Occipital lobe (tissue), 2 donors: ENCODE measurements around the gene FAM3B. TPM values are rescaled to one million over a fixed set of nuclear protein-coding genes. Genes with fewer than 3 reads are reported as not detected.
A peak's percentile ranks its signal among the peaks of the same experiment; 100 is the strongest.
"Not testable (repeated sequence)": the region's sequence is repeated elsewhere in the genome, so short reads cannot be mapped to it uniquely, and the experiment has no call there.

Source experiments
- DNase-seq: peaks from one replicate; lab custom pipeline; 2025; lab: John Stamatoyannopoulos, UW
- total RNA-seq: library from RNA; depleted of rRNA; stranded (reverse); fragments of >200 nt; gene quantifications from one replicate; pipeline ENCODE4 v1.2.3, GENCODE V29; 2014

Gene FAM3B
- total RNA-seq, 1 donor from 2014 or later, result not detected

GRCh38 chr21:41349619-41350390 lies 33.2 kb downstream of the FAM3B start:
- DNase-seq, result no peak

- no peak for DNase-seq
Measured at GRCh38 chr21:41350436-41351155, 34.0 kb downstream of the FAM3B start.

DNA sequence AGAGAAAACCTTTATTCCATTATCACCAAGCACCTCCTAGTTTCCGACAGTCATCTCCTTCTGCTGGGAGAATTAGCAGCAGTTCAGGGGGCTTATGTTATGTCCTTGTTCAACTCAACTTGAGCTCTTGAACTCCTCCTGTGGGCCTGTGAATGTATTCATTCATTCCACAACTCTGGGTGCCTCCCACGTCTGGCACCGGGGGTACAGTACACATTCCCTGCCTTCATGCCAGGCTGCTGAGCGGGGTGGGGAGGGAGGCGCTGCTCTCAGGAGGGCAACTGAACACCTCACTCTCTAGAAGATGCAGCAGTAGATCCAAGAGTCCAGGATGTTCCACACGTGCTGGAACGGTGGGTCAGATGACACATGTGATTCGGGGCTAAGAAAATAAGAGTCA lies 40.9 kb downstream of the FAM3B start:
- DNase-seq, result no peak

DNA sequence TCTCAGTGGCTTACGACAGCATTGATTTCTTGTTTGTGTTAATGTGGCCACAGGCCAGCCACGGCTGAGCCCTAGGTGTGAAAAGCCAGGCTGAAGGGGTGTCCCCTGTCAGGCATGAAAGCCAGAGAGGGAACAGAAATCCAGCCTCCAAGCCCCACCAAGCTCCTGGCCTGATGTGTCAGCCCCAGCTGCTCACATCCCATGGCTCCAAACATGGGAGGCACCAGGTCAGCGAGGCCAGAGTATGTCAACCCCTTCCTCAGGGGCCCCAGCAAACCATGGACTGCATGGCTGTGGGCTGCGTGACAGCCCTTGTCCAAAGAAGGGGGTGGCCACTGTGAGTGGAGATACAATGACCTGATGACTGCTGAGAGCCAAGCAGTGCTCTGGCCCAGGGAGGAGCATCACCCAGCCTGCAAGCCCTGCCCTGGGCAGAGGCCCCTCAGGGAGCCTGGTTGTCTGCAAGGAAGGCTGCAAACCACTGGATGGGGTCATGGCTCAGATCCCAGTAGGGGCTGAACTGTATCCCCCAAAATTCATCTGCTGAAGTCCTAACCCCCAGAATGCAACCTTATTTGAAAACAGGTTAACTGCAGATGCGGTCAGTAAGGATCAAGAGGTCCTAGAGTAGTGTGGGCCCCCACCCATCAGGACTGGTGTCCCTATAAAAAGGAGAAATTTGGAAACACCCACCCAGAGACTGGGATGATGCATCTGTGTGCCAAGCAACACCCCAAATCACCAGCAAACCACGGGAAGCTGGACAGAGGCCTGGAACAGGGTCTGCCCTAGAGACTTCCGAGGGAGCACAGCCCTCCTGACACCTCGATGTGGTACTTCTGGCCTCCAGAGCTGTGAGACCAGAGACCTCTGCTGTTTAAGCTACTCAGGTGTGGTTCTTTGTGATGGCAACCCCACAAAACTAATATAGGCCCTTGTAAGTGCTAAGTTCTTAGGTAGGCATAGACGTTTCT lies 41.9 kb downstream of the FAM3B start:
- no peak for DNase-seq

DNA sequence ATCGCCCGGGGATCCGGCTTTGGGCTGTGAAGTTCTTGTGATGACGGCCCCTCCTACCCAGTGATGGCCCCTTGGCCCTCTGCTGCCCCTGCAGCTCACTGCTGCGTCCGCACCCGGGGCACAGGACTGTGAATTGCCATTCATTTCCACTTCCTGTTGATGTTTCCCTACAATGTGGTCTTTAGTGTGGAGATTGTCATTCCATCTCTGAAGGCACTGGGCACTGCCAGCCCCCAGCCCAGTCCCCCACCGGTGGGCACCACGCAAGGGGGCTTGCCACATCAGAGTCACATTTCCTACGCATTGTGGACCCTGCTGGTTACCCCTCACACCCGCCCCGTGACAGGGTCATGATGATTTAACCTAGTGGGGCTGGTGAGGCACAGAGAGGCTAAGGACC lies 42.7 kb downstream of the FAM3B start:
- no peak for DNase-seq

DNA sequence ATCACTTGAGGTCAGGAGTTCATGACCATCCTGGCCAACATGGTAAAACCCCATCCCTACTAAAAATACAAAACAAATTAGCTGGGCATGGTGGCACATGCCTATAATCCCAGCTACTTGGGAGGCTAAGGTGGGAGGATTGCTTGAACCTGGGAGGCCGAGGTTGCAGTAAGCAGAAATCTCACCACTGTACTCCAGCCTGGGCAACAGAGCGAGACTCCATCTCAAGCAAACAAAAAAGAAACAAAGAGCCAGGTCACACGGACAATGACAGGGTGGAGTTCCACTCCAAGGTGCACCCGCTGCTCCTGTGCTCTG lies 43.1 kb downstream of the FAM3B start:
- not testable (repeated sequence) for DNase-seq

GRCh38 chr21:41360072-41360821 lies 43.6 kb downstream of the FAM3B start:
- no peak for DNase-seq

DNA sequence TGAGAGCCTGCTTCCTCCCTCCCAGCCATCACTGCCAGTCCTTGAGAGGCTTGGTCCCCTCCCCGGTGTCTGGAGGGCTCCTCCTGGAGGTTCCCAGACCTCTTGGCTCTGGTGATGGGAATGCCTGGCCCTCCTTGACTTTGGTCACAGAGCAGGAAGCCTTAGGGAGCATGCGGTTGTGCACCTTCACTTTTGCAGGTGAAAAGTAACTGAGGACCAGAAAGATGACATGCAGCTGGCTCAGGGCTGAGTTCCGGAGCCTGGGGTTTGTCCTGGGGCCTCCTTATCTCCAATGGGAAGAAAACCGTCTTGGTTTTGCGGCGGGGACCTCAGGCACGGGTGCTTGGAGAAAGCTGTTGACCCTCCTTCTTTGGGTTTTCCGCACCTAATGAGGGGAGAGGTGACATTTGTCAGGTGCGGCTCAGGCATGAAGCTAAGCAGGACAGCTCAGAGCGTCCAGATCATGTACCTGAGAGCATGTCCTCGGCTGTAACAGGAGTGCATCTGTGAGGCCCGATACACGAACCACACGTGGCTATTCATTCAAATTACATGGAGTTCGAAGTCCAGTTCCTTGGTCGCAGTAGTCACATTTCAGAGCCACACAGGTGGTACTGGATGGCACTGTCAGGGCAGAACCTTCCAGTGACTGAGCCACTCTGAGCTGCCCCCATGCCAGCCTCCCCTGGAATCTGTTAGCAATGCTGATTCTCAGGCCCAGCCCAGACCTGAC lies 44.6 kb downstream of the FAM3B start:
- DNase-seq, result no peak

- DNase-seq, result no peak
Measured at GRCh38 chr21:41361786-41362604, 45.4 kb downstream of the FAM3B start, which contains the start of gene MX2. MX2 (plus strand) TSS chr21:41362027; CDS start chr21:41376907, 14,880 bp downstream.

DNA sequence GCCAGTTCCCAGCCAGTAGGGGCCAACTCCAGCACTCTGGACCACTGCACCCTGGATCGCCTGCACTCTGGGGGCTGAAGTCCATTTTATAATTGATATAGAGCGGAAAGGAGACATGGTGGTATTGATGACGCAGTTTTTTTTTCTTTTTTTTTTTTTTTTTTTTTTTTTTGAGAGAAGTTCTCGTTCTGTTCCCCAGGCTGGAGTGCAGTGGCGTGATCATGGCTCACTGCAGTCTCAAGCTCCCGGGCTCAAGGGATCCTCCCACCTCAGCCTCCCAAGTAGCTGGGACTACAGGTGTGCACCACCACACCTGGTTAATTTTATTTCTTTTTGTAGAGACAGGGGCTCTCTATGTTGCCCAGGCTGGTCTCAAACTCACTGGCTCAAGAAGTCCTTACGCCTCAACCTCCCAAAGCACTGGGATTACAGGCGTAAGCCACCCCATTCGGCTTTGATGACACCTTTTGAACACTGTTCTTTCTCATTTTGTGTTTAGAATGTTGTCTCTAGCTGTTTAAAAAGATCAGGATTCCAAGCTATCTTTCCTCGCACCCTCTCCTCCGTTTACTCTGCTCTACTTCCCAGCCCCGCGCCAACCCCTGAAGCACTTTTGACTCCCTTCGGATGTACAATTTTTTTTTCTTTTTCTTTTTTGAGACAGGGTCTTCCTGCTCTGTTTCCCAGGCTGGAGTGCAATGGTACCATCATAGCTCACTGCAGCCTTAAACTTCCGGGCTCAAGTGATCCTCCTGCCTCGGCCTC lies 46.2 kb downstream of the FAM3B start:
- no peak for DNase-seq

DNA sequence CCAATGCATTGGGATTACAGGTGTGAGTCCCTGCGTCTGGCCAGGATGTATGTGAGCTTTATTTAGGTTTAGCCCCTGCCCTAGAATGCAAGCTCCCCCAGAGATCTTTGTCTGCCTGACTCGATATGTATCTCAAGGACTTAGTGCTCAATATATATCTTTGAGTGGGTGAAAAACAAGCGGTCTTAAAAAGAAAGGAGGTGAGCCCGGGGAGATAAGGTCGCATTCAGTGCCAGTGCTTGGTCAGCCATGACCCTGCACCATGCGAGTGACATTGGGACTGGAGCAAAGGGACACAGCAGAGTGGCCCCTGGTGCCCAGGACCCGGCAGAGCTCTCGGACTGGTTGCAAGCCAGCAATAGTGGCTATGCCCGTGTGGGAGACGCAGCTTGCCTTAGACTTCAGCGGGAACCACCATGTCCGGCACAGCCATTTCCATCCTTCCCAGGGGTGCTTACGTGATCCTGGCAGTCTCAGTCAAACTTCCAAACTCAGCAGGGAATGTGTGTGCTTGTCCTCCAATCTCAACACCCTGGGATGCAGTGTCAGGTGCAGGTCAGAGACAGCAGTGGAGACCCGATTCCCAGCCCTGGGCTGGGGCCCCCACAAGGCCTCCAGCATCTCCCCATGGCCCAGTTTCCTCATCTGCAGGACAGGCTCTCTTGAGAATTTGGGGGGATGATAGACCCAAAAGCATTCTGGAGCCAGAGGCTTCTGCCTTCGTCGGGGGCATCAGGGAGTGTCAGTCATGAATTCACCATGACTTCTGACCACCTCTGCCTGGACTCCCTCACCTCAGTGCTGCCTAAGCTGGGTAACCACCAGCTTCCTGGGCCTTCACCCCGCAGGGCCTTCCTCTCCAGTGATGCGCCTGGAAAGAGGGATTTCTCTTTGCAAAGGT lies 47.0 kb downstream of the FAM3B start:
- no peak for DNase-seq

DNA sequence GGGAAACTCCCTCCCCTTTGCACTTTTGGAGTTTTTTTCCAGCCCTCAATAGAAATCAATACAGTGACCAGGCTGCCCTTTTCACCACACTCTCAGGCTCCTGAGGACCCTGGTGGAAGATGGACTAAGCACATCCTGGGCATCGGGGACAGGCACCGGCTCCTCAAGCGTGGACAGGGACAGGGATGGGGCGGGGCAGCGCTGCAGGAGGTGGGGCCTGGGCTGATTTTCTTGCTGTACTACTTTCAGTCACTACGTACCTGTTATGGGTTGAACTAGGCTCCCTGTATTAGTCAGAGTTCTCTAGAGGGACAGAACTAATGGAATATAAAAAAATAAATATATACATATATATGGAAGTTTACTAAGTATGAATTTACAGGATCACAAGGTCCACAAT lies 47.7 kb downstream of the FAM3B start:
- no peak for DNase-seq

GRCh38 chr21:41365377-41366107 lies 48.9 kb downstream of the FAM3B start:
- no peak for DNase-seq

- peak; percentile 17 for DNase-seq
Measured at GRCh38 chr21:41366522-41367151, 50.0 kb downstream of the FAM3B start.

DNA sequence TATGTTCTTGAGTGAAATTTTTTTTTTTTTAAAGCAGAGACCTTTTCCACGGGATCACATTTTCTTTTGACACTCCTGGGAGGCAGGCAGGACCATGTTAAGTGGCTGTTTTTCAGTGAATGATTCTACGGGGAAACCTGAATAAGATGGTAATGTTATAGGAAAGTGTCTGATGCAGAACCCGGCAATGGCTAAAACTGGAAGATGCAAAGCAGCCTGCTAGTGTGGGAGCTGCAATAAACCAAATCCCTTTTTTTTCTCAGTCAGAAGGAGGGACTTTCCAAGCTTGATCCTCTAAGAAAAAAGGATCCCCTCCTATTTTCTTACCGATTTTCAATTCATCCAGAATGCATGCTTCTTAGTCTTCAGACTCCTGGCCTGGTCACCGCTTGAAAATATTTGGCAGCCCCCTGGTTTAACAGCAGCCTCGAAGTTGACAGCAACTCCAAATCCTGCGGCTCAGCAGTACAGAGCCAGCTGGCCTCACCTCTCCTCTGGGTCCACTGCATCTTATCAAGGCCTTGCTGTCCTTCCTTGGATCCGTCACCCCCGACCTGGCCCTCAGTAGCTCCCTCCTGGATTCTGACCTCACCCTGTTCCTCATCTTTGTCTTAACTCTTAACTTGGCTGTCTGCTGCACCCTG lies 50.8 kb downstream of the FAM3B start:
- DNase-seq, result no peak
